Neural cell (in vitro differentiated cells): ENCODE results near the gene NALCN. TPM values are rescaled to one million over a fixed set of nuclear protein-coding genes. Genes with fewer than 3 reads are reported as not detected.

Source experiments
- H2AFZ ChIP-seq: fragments of 200-600, 300-800 bp; sonication (generic), shearing (Covaris generic); 2 replicates; pipeline ENCODE4 v1.6.0; 2014; ENCODE audit warnings: low read depth, mild to moderate bottlenecking, antibody characterized with exemption, low read length, moderate library complexity
- H3F3A ChIP-seq: fragments of 200-600 bp; shearing (Covaris generic); 2 replicates; pipeline ENCODE4 v1.6.1; 2016; ENCODE audit warnings: mild to moderate bottlenecking, moderate library complexity, mixed read lengths, antibody characterized with exemption, low read length; ENCODE audit not compliant: insufficient read depth, poor library complexity, severe bottlenecking
- H3K27ac ChIP-seq: fragments of 200-600, 300-800 bp; sonication (generic), shearing (Covaris generic); 2 replicates; pipeline ENCODE4 v1.5.1; 2014; ENCODE audit warnings: mild to moderate bottlenecking, low read length, moderate library complexity
- H3K27me3 ChIP-seq: fragments of 300-800, 200-600 bp; sonication (generic), shearing (Covaris generic); 2 replicates; pipeline ENCODE4 v1.6.0; 2014; ENCODE audit warnings: mild to moderate bottlenecking, low read depth, low read length, moderate library complexity; ENCODE audit not compliant: insufficient read depth
- H3K36me3 ChIP-seq: fragments of 300-800, 200-600 bp; sonication (generic), shearing (Covaris generic); 2 replicates; pipeline ENCODE4 v1.5.1; 2014; ENCODE audit warnings: mild to moderate bottlenecking, antibody characterized with exemption, low read length, moderate library complexity; ENCODE audit not compliant: insufficient read depth
- H3K4me2 ChIP-seq: fragments of 300-800, 200-600 bp; sonication (generic), shearing (Covaris generic); 2 replicates; pipeline ENCODE4 v1.6.0; 2014; ENCODE audit warnings: mild to moderate bottlenecking, low read length
- H3K4me3 ChIP-seq: fragments of 300-800, 200-600 bp; sonication (generic), shearing (Covaris generic); 2 replicates; pipeline ENCODE4 v1.5.1; 2014; ENCODE audit warnings: mild to moderate bottlenecking, low read length, moderate library complexity
- H3K79me2 ChIP-seq: fragments of 200-600 bp; shearing (Covaris generic); replicated peaks from 2 replicates; pipeline ENCODE4 v1.6.0; 2014; ENCODE audit warnings: mild to moderate bottlenecking, low read length, moderate library complexity; ENCODE audit not compliant: insufficient read depth
- H3K9ac ChIP-seq: fragments of 300-800, 200-600 bp; sonication (generic), shearing (Covaris generic); 2 replicates; pipeline ENCODE4 v1.6.1; 2016; ENCODE audit warnings: mild to moderate bottlenecking, low read length, mixed read lengths
- H3K9me2 ChIP-seq: fragments of 200-600 bp; shearing (Covaris generic); 2 replicates; pipeline ENCODE4 v1.6.1; 2016; ENCODE audit warnings: mild to moderate bottlenecking, low read length, mixed read lengths; ENCODE audit not compliant: insufficient read depth
- H3K9me3 ChIP-seq: fragments of 200-600, 300-800 bp; sonication (generic), shearing (Covaris generic); 2 replicates; pipeline ENCODE4 v1.6.1; 2016; ENCODE audit warnings: mild to moderate bottlenecking, mixed run types, low read length, moderate library complexity, mixed read lengths
- H4K20me1 ChIP-seq: fragments of 200-600 bp; shearing (Covaris generic); 2 replicates; pipeline ENCODE4 v1.6.1; 2016; ENCODE audit warnings: mild to moderate bottlenecking, mixed run types; ENCODE audit not compliant: insufficient read depth
- EP300 ChIP-seq: fragments of 450-650 bp; conservative IDR thresholded peaks from 2 replicates; pipeline ENCODE4 v1.6.1; 2014; ENCODE audit warnings: antibody characterized with exemption, mild to moderate bottlenecking, moderate library complexity; ENCODE audit not compliant: poor library complexity, severe bottlenecking
- EZH2 ChIP-seq: fragments of 200-600, 300-800 bp; shearing (Covaris generic), sonication (generic); IDR thresholded peaks from 2 replicates; pipeline ENCODE4 v1.6.1; 2014; ENCODE audit warnings: antibody characterized with exemption, low read length, borderline replicate concordance, mild to moderate bottlenecking; ENCODE audit not compliant: insufficient read depth, poor library complexity, severe bottlenecking
- MXI1 ChIP-seq: fragments of 450-650 bp; conservative IDR thresholded peaks from 2 replicates; pipeline ENCODE4 v1.6.1; 2014; ENCODE audit warnings: antibody characterized with exemption, mild to moderate bottlenecking; ENCODE audit not compliant: poor library complexity, severe bottlenecking
- POLR2AphosphoS5 ChIP-seq: IDR thresholded peaks from 2 replicates; pipeline ENCODE4 v1.6.1; 2012
- RAD21 ChIP-seq: fragments of 450-650 bp; conservative IDR thresholded peaks from 2 replicates; pipeline ENCODE4 v1.6.1; 2014; ENCODE audit warnings: antibody characterized with exemption, mild to moderate bottlenecking, moderate library complexity
- SMC3 ChIP-seq: fragments of 450-650 bp; conservative IDR thresholded peaks from 2 replicates; pipeline ENCODE4 v1.6.1; 2014; ENCODE audit warnings: antibody characterized with exemption, mild to moderate bottlenecking, moderate library complexity; ENCODE audit not compliant: poor library complexity
- TAF1 ChIP-seq: IDR thresholded peaks from 2 replicates; pipeline ENCODE4 v1.6.1; 2012; ENCODE audit warnings: low read depth
- polyA plus RNA-seq: library from polyadenylated mRNA; depleted of rRNA; stranded (reverse); fragments of >200 nt; gene quantifications from 2 replicates; pipeline ENCODE4 v1.2.3, GENCODE V29; 2014
- TF ChIP-seq, protein P1 (sequence below): fragments of 450-650 bp; IDR thresholded peaks from 2 replicates; pipeline ENCODE4 v1.5.1; 2014; ENCODE audit warnings: antibody characterized with exemption, mild to moderate bottlenecking, moderate library complexity; ENCODE audit not compliant: poor library complexity, severe bottlenecking
- TF ChIP-seq, protein P2 (sequence below): IDR thresholded peaks from 2 replicates; pipeline ENCODE4 v1.6.1; 2012; ENCODE audit warnings: borderline replicate concordance

NALCN gene
- polyA plus RNA-seq, 1 donor from 2014 or later = 24.1 TPM

DNA sequence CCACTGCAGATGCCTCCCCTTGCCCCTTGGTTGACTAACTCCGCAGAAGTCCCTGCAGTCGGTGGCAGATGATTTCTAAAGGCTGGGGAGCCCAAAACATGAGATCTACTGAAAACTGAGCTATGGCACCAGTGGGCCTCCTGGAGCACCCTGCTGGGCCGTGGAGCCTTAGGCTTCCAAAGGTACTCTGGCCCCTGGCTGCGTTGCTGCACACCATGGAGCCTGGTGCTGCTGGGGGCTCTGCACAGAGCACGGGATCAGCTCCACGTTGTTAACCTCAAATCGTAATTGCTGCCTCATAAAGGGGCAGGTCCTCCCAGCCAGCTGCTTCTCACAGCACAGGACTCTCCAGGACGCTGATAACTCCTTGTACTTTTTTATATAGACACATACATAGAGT, 357.5 kb downstream of the NALCN start:
- Histone ChIP-seq H3F3A (no peaks in the 10 kb centered on the region), H4K20me1 (no peaks in the 10 kb centered on the region), H3K9me2 (no peaks in the 10 kb centered on the region), H3K4me3 (no peak overlapping the region), H3K36me3 (no peaks in the 10 kb centered on the region), H3K9ac (no peak overlapping the region), H3K27me3 (no peaks in the 10 kb centered on the region), H2AFZ (no peak overlapping the region), H3K9me3 (no peaks in the 10 kb centered on the region), H3K4me2 (no peak overlapping the region), H3K27ac (no peak overlapping the region), H3K79me2 (no peaks in the 10 kb centered on the region)
- TF ChIP-seq, protein P1, sequence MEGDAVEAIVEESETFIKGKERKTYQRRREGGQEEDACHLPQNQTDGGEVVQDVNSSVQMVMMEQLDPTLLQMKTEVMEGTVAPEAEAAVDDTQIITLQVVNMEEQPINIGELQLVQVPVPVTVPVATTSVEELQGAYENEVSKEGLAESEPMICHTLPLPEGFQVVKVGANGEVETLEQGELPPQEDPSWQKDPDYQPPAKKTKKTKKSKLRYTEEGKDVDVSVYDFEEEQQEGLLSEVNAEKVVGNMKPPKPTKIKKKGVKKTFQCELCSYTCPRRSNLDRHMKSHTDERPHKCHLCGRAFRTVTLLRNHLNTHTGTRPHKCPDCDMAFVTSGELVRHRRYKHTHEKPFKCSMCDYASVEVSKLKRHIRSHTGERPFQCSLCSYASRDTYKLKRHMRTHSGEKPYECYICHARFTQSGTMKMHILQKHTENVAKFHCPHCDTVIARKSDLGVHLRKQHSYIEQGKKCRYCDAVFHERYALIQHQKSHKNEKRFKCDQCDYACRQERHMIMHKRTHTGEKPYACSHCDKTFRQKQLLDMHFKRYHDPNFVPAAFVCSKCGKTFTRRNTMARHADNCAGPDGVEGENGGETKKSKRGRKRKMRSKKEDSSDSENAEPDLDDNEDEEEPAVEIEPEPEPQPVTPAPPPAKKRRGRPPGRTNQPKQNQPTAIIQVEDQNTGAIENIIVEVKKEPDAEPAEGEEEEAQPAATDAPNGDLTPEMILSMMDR = no peak
- TF ChIP-seq POLR2AphosphoS5 (no peak), MXI1 (no peak), TAF1 (no peak), EZH2 (no peak), SMC3 (no peak), EP300 (no peak), RAD21 (no peak)
- TF ChIP-seq, protein P2, sequence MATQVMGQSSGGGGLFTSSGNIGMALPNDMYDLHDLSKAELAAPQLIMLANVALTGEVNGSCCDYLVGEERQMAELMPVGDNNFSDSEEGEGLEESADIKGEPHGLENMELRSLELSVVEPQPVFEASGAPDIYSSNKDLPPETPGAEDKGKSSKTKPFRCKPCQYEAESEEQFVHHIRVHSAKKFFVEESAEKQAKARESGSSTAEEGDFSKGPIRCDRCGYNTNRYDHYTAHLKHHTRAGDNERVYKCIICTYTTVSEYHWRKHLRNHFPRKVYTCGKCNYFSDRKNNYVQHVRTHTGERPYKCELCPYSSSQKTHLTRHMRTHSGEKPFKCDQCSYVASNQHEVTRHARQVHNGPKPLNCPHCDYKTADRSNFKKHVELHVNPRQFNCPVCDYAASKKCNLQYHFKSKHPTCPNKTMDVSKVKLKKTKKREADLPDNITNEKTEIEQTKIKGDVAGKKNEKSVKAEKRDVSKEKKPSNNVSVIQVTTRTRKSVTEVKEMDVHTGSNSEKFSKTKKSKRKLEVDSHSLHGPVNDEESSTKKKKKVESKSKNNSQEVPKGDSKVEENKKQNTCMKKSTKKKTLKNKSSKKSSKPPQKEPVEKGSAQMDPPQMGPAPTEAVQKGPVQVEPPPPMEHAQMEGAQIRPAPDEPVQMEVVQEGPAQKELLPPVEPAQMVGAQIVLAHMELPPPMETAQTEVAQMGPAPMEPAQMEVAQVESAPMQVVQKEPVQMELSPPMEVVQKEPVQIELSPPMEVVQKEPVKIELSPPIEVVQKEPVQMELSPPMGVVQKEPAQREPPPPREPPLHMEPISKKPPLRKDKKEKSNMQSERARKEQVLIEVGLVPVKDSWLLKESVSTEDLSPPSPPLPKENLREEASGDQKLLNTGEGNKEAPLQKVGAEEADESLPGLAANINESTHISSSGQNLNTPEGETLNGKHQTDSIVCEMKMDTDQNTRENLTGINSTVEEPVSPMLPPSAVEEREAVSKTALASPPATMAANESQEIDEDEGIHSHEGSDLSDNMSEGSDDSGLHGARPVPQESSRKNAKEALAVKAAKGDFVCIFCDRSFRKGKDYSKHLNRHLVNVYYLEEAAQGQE = no peak

DNA sequence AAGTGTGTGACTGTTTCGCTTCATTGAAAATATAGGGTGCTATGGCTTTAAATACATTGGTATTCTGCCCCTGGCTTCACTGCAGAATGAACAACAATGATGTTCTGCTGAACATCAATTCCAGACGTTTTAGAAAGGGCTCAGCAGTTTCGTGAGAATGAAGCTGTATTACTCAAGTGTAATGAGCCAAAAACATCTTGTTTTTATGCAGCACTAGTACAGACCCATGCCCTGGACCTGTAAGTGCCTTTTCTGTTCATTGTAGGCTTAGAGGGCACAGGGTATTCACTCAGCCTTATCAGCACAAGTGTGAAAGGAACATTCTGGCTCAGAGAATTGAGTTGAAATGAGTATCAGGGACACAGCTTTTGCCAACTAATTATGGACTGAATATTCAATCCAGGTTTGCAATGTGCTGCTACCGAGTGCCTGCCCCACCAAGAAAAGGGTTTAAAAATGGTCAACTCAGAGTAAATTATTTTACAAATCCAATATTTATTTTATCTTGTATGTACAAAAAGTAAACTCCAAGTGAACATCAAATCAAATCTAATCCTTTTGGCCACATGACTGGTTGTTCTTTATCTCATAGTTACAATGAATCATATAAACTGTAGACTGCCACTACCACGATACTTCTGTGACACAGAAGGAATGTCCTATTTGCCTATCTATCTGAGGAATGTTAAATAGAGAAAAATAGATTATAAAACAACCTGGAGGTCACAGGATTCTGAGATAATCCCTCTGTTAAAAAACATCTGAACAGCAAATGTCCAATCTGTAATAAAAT, 362.8 kb downstream of the NALCN start:
- no peaks in the 10 kb centered on the region for H3K9me3 ChIP-seq
- H4K20me1 ChIP-seq = no peaks in the 10 kb centered on the region
- H3K36me3 ChIP-seq = no peaks in the 10 kb centered on the region
- no peaks in the 10 kb centered on the region for H3K27me3 ChIP-seq
- no peak overlapping the region for H3K4me3 ChIP-seq
- no peaks in the 10 kb centered on the region for H3F3A ChIP-seq
- H3K9ac ChIP-seq = no peak overlapping the region
- no peak overlapping the region for H3K4me2 ChIP-seq
- TF ChIP-seq MXI1 (no peak), POLR2AphosphoS5 (no peak), TAF1 (no peak), EZH2 (no peak), SMC3 (no peak), RAD21 (no peak), EP300 (no peak)
- TF ChIP-seq, protein P1 = no peak
- TF ChIP-seq, protein P2 = no peak
- no peaks in the 10 kb centered on the region for H3K79me2 ChIP-seq
- H2AFZ ChIP-seq = no peak overlapping the region
- no peaks in the 10 kb centered on the region for H3K9me2 ChIP-seq
- H3K27ac ChIP-seq = no peak overlapping the region
